Measurements from ENCODE around the gene MAML2.

The MAML2 gene

GRCh38 chr11:96284917-96285316 is 58.1 kb downstream of the MAML2 start:
- Histone ChIP-seq H3K4me3 (replicated peaks; ENCODE audit: insufficient read depth, low read length) (no peak overlapping the region), H3K27me3 (ENCODE audit: insufficient read depth, poor library complexity, severe bottlenecking) (no peaks in the 10 kb centered on the region), H3K27ac (replicated peaks) (no peak overlapping the region)
- TF ChIP-seq CTCF (IDR thresholded peaks at IDR 0.05; ENCODE audit: insufficient read depth, low read length) (no peak), SPI1 (IDR thresholded peaks at IDR 0.05; ENCODE audit: borderline replicate concordance, low read depth) (no peak), POLR2AphosphoS5 (IDR thresholded peaks at IDR 0.05; ENCODE audit: low read depth) (no peak), GABPA (IDR thresholded peaks at IDR 0.05; ENCODE audit: low read depth) (no peak)
- TF ChIP-seq, protein P1, sequence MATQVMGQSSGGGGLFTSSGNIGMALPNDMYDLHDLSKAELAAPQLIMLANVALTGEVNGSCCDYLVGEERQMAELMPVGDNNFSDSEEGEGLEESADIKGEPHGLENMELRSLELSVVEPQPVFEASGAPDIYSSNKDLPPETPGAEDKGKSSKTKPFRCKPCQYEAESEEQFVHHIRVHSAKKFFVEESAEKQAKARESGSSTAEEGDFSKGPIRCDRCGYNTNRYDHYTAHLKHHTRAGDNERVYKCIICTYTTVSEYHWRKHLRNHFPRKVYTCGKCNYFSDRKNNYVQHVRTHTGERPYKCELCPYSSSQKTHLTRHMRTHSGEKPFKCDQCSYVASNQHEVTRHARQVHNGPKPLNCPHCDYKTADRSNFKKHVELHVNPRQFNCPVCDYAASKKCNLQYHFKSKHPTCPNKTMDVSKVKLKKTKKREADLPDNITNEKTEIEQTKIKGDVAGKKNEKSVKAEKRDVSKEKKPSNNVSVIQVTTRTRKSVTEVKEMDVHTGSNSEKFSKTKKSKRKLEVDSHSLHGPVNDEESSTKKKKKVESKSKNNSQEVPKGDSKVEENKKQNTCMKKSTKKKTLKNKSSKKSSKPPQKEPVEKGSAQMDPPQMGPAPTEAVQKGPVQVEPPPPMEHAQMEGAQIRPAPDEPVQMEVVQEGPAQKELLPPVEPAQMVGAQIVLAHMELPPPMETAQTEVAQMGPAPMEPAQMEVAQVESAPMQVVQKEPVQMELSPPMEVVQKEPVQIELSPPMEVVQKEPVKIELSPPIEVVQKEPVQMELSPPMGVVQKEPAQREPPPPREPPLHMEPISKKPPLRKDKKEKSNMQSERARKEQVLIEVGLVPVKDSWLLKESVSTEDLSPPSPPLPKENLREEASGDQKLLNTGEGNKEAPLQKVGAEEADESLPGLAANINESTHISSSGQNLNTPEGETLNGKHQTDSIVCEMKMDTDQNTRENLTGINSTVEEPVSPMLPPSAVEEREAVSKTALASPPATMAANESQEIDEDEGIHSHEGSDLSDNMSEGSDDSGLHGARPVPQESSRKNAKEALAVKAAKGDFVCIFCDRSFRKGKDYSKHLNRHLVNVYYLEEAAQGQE (IDR thresholded peaks at IDR 0.05; ENCODE audit: insufficient replicate concordance, low read depth): no peak
- DNase-seq (ENCODE audit: low read depth in 1 of 2, low spot score in 1 of 2): no peak

- TF ChIP-seq GABPA (IDR thresholded peaks at IDR 0.05; ENCODE audit: low read depth) (no peak), POLR2AphosphoS5 (IDR thresholded peaks at IDR 0.05; ENCODE audit: low read depth) (no peak), SPI1 (IDR thresholded peaks at IDR 0.05; ENCODE audit: borderline replicate concordance, low read depth) (no peak), CTCF (IDR thresholded peaks at IDR 0.05; ENCODE audit: insufficient read depth, low read length) (no peak)
- TF ChIP-seq, protein P1 (IDR thresholded peaks at IDR 0.05; ENCODE audit: insufficient replicate concordance, low read depth): no peak
- no peak overlapping the region for H3K27ac ChIP-seq (replicated peaks)
- H3K27me3 ChIP-seq (ENCODE audit: insufficient read depth, poor library complexity, severe bottlenecking): no peaks in the 10 kb centered on the region
- no peak for DNase-seq (ENCODE audit: low read depth in 1 of 2, low spot score in 1 of 2)
- no peak overlapping the region for H3K4me3 ChIP-seq (replicated peaks; ENCODE audit: insufficient read depth, low read length)
These were observed 58.6 kb downstream of the MAML2 start for GRCh38 chr11:96284401-96284800.

DNA sequence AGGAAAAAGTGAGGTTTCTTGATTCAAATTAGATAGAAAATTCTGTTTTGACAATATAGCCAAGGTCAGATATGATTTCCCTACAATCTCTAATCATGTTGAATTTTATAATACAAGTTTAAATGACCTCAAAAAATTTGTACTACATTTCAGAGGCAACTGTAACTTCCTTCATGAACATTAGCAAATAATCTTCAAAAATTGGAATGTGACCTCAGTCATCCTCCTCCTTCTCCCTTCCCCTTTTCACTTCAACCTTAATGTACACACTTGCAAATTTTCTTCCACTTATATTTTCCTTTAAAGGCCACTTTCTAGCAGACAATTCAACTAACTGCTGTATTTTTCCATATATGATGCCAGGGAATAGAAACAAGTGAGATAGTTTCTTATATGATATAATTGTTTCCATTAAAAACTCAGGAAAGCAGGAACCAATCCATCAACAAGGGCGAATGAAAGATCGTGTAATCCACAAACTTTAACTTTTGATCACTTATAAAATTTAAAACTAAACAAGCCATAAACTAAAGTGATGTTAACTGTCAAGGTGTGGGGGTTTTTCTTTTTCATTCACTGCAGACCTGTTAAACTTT is 60.3 kb downstream of the MAML2 start:
- Histone ChIP-seq H3K27ac (replicated peaks) (no peak overlapping the region), H3K27me3 (ENCODE audit: insufficient read depth, poor library complexity, severe bottlenecking) (no peaks in the 10 kb centered on the region), H3K4me3 (replicated peaks; ENCODE audit: insufficient read depth, low read length) (no peak overlapping the region)
- no peak for DNase-seq (ENCODE audit: low read depth in 1 of 2, low spot score in 1 of 2)
- TF ChIP-seq CTCF (IDR thresholded peaks at IDR 0.05; ENCODE audit: insufficient read depth, low read length) (no peak), SPI1 (IDR thresholded peaks at IDR 0.05; ENCODE audit: borderline replicate concordance, low read depth) (no peak), GABPA (IDR thresholded peaks at IDR 0.05; ENCODE audit: low read depth) (no peak), POLR2AphosphoS5 (IDR thresholded peaks at IDR 0.05; ENCODE audit: low read depth) (no peak)
- TF ChIP-seq, protein P1 (IDR thresholded peaks at IDR 0.05; ENCODE audit: insufficient replicate concordance, low read depth): no peak

All from HL-60 (cell line).